GM18508 (cell line): Measurements from ENCODE around the gene DMP1.
A peak's percentile ranks its signal among the peaks of the same experiment; 100 is the strongest.

Experiments used
- ATAC-seq: cut with Tn5 transposase; IDR thresholded peaks from one replicate; pipeline ENCODE4 v1.9.1; 2021; ENCODE audit warnings: moderate number of reproducible peaks; ENCODE audit not compliant: insufficient read depth, unreplicated experiment

DMP1 gene, protein sequence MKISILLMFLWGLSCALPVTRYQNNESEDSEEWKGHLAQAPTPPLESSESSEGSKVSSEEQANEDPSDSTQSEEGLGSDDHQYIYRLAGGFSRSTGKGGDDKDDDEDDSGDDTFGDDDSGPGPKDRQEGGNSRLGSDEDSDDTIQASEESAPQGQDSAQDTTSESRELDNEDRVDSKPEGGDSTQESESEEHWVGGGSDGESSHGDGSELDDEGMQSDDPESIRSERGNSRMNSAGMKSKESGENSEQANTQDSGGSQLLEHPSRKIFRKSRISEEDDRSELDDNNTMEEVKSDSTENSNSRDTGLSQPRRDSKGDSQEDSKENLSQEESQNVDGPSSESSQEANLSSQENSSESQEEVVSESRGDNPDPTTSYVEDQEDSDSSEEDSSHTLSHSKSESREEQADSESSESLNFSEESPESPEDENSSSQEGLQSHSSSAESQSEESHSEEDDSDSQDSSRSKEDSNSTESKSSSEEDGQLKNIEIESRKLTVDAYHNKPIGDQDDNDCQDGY

GRCh38 chr4:87649980-87650379 lies at the start of gene DMP1:
Gene DMP1, plus strand, starts transcription at chr4:87650280. Its CDS starts 6,213 bp downstream, at chr4:87656493.
- ATAC-seq = no peak

- ATAC-seq = no peak
Measured at GRCh38 chr4:87601361-87601760, 48.7 kb upstream of the DMP1 start.

- ATAC-seq = no peak
Measured at GRCh38 chr4:87608229-87608628, 41.9 kb upstream of the DMP1 start, which contains the start of gene DSPP. Gene DSPP, plus strand, starts transcription at chr4:87608529. Its CDS starts 2,380 bp downstream, at chr4:87610909.

DNA sequence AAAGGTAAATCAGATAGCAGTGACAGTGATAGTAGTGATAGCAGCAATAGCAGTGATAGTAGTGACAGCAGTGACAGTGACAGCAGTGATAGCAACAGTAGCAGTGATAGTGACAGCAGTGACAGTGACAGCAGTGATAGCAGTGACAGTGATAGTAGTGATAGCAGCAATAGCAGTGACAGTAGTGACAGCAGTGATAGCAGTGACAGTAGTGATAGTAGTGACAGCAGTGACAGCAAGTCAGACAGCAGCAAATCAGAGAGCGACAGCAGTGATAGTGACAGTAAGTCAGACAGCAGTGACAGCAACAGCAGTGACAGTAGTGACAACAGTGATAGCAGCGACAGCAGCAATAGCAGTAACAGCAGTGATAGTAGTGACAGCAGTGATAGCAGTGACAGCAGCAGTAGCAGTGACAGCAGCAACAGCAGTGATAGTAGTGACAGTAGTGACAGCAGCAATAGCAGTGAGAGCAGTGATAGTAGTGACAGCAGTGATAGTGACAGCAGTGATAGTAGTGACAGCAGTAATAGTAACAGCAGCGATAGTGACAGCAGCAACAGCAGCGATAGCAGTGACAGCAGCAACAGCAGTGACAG lies 35.7 kb upstream of the DMP1 start:
- no peak for ATAC-seq

GRCh38 chr4:87616268-87616667 lies 33.8 kb upstream of the DMP1 start:
- no peak for ATAC-seq

DNA sequence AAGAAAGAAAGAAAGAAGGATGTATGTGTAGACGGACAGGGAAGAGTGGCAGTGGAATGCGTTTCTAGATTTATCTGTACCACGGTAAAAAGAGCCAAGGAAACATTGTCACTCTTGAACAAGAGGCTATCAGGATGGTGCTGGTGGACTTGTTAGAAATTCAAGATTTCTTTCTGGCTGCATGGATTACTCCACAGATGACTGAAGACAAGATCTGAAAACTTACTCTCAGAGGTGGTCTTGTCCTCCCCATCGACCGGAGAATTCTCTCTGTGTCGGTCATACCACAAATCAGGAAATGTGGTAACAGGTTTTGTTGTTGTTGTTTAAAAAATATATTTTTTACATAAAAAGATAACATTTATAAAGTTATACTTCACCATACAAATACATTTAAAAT lies 30.0 kb upstream of the DMP1 start:
- no peak for ATAC-seq

DNA sequence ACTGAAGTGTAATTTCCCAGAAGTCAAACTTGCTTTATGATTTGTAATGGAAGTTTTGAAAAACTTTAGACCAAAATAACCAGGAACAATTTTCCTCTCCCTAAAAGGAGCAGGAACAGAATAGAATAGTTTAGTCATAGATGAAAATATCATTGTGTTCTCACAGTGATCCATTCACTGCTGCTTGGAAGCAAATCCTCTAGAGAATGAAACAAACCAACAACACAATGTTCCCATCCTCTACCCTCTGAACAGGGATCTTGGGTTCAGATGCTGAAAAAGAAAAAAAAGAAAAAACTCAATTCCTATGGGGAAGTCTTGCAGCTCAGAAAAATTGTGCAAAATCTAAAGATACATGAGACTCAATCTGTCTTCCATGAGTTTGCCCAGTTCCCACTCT lies 29.6 kb upstream of the DMP1 start:
- no peak for ATAC-seq

DNA sequence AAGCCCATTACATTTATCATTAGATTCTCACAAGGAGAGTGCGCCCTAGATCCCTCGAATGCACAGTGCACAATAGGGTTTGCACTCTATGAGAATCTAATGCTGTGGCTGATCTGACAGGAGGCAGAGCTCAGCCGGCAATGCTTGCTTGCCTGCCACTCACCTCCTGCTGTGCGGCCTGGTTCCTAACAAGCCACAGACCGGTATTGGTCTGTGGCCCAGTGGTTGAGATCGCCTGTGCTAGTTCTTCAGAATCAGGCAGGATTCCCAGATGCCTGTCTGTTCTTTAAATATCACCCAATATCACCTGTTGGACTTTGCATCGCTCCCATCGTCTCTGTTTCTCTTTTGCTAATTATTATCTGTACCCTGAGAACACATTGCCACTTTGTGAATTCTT lies 27.8 kb upstream of the DMP1 start:
- ATAC-seq = no peak

GRCh38 chr4:87624698-87625097 lies 25.4 kb upstream of the DMP1 start:
- peak; percentile 86 for ATAC-seq

DNA sequence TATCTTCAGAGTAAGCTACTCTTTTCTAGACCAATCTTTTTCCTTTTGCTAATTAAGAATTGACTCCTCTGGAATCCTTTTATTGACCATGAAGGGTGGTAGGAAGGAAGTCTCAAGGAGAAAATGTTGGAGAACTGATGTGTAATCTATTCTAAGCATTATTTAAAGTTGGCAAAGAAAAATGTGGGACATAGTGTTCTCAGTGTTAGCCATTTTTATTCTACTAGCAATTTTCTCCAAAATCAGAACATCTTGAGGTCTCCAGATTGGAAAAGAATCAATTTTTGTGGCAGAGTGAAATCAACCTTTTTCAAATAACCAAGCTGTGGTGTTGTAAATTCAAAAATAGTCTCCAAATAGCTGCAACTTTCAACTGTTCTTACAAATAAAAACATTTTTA lies 18.4 kb upstream of the DMP1 start:
- no peak for ATAC-seq

DNA sequence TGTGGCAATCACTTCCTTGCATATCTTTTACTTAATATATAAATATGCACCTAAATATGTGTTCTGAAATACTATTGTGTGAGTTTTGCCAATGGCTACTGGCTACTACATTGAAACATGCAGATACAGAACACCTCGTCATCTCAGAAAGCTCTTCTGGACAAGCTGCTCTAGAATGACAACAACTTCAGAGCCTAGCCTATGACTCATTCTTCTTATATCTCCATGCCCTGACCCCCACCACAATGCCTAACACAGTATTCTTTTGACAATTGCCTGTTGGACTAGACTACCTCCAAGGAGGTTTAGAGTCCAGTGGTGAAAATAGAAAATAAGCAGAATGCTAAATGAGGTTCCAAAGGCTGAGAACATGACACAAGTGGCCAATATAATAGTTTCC lies 17.6 kb upstream of the DMP1 start:
- no peak for ATAC-seq

DNA sequence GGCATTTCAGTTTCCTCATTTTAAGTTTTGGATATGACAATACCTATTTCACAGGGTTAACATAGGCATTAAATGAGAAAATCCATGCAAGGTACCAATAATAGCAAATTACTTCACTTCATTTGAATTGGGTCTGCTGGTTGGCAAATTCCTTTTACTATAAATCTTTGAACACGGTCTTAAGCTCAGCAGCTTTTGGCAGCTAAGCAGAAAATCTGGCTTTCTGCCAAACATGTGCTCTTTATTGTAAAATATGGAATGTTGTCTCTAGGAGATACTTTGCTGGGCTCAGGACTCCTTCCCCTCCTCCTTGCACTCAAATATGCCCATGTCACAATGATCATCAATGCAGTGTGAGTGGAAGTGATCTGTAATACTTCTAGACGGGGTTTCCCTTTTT lies 16.8 kb upstream of the DMP1 start:
- no peak for ATAC-seq

GRCh38 chr4:87644286-87644685 lies 5.8 kb upstream of the DMP1 start:
- no peak for ATAC-seq

- ATAC-seq = no peak
Measured at GRCh38 chr4:87650938-87651337, 858 bp downstream of the DMP1 start.

DNA sequence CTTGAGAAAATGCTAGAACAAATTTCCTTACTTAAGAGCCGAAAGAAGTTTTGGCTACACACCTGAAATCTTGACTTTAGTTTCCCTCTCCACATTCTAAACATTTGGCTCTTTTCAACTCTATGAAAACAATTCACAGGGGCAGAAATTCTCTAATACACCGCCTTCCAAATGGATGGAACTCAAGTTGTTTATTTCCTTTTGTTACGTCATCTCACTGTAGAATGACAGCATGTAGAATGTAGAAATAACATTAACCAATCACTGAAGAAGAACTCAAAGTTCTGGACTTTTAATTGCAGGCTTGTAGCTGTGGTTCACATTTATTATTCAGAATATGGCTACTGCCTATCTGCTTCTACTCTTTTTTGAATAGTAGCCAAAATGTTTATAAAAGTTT lies 1.9 kb downstream of the DMP1 start:
- ATAC-seq = no peak

DNA sequence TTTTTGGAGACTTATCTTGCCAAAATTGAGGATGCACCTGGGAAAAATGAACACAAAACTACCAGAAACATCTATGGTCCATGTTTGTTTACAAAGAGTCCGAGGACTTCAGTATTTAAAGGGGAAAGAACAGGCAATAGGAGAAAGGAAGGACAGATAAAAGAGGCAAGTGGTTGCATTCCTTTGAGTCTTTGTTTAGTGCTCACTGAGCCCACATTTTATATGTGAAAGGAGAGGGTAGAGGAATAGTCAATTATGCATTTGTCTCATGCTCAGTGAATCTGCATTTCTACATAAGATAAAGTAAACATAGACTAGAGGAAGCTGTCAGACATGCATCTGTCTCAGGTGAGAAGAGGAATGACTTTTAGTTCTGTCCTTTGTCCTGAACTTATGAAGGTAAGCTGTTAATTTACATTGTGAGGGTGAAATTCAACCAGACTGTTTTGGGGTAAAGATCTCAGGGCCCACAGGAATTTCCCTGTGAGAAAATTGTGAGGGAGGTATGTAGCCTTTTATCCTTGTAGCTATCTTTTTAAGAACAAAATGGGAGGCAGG lies 4.5 kb downstream of the DMP1 start:
- ATAC-seq = no peak

- ATAC-seq = no peak
Measured at GRCh38 chr4:87657525-87657924, 7.4 kb downstream of the DMP1 start.

DNA sequence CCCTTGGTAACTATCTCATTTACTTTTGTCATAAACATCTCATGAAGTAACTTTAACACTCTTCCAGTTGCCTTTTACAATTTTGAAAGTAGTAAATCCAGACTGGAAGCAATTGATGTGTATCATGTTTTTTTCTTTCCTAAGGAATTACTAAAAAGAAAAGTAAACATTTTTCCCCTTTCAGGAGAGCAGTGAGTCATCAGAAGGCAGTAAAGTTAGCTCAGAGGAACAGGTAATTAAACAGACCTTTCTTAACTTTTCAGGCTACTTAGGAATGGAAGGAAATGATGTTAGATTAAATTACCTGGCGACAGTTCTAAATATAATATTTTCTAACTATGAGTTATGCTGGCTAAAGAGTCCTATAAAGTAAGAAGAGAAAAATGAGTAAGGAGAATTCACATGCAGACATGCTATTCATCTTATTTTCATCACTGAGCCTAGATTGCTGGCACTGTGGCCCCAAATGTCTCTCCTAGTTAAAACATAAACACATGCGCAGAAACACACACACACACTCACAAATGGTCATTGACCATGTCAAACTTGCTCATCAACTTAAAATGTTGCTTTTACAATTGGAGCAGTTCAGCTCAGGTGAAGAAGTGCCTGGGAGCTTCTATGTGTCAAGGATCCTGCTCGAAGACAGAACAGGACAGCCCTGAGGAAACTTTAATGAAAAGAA lies 9.3 kb downstream of the DMP1 start:
- ATAC-seq = no peak

DNA sequence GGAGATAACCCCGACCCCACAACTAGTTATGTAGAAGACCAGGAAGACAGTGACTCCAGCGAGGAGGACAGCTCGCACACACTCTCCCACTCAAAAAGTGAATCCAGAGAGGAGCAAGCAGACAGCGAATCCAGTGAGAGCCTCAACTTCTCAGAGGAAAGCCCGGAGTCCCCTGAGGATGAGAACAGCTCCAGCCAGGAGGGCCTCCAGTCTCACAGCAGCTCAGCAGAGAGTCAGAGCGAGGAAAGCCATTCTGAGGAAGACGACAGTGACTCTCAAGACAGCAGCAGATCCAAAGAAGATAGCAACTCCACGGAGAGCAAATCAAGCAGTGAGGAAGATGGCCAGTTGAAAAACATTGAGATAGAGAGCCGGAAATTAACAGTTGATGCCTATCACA lies 12.8 kb downstream of the DMP1 start:
- ATAC-seq = no peak

GRCh38 chr4:87669373-87669772 lies 19.3 kb downstream of the DMP1 start:
- ATAC-seq = no peak

DNA sequence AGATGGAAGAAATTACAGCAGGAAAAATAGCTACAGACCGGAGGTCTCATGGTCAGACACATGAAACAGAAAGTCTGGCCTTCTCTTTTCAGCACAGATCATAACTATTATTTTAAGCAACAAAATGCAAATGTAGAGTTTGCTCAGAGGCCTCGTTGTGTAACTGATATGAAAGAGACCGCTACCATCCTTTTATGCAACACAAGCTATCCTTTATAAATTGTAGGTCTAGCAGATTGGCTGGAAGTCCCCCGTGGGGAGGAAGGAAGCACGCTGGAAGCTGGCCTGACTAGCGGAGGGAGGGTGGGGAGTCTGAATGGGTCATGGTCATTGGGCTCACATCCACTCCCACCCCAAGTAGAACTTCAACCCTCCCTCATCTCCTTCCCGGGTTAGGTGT lies 27.7 kb downstream of the DMP1 start:
- ATAC-seq = no peak
